HCT116 (cell line): Measurements from ENCODE around the gene PRKCZ.

Source experiments
- CTCF ChIP-seq, 3 experiments: fragments of 200-600 bp in 1 of 3; sonication (generic) in 1 of 3; IDR thresholded peaks in 2 of 3; conservative IDR thresholded peaks in 1 of 3; 2 replicates each; pipeline ENCODE4 v1.5.1; 2012 to 2017; ENCODE audit warnings: low read depth in 2 of 3, low read length in 2 of 3, antibody characterized with exemption in 1 of 3, borderline replicate concordance in 1 of 3, control low read depth in 1 of 3, mild to moderate bottlenecking in 1 of 3, mixed read lengths in 1 of 3, mixed run types in 1 of 3, moderate library complexity in 1 of 3; ENCODE audit not compliant: insufficient read depth in 1 of 3
- EGR1 ChIP-seq: IDR thresholded peaks from 2 replicates; pipeline ENCODE4 v1.6.1; 2012; ENCODE audit warnings: low read depth
- EZH2 ChIP-seq: fragments of 200-600 bp; sonication (generic); IDR thresholded peaks from 2 replicates; pipeline ENCODE4 v1.6.1; 2017; ENCODE audit warnings: antibody characterized with exemption, mixed run types
- EZH2phosphoT487 ChIP-seq: fragments of 200-600 bp; IDR thresholded peaks from 2 replicates; pipeline ENCODE4 v1.6.1; 2018; ENCODE audit warnings: antibody characterized with exemption, borderline replicate concordance
- MAX ChIP-seq: IDR thresholded peaks from 2 replicates; pipeline ENCODE4 v1.6.1; 2012
- POLR2A ChIP-seq: IDR thresholded peaks from 2 replicates; pipeline ENCODE4 v1.7.0; 2011; ENCODE audit warnings: borderline replicate concordance; ENCODE audit not compliant: insufficient read depth, insufficient read length; ENCODE audit errors: extremely low read depth
- POLR2AphosphoS5 ChIP-seq: IDR thresholded peaks from 2 replicates; pipeline ENCODE4 v1.6.1; 2011; ENCODE audit warnings: mild to moderate bottlenecking, low read depth, low read length, moderate library complexity
- ZFX ChIP-seq: fragments of 450-650 bp; IDR thresholded peaks from 2 replicates; pipeline ENCODE4 v1.6.1; 2017
- ZNF274 ChIP-seq: fragments of 200-500 bp; sonication (Bioruptor generic); IDR thresholded peaks from 2 replicates; pipeline ENCODE4 v1.6.1; 2014; ENCODE audit warnings: mild to moderate bottlenecking, low read depth, low read length, inconsistent platforms

- no peak for TF ChIP-seq POLR2A
- no peak for TF ChIP-seq ZNF274
- TF ChIP-seq CTCF (IDR thresholded peaks at IDR 0.05 in 2 of 3, conservative IDR thresholded peaks at IDR 0.05 in 1 of 3; ENCODE audit: borderline replicate concordance in 1 of 3, insufficient read depth in 1 of 3, low read depth in 2 of 3, low read length in 2 of 3) = no peak
- TF ChIP-seq MAX = no peak
- TF ChIP-seq EGR1 = no peak
- no peak for TF ChIP-seq EZH2phosphoT487
- TF ChIP-seq ZFX = no peak
- no peak for TF ChIP-seq EZH2
- TF ChIP-seq POLR2AphosphoS5 = no peak
Measured at GRCh38 chr1:2076826-2077225, 26.6 kb downstream of the PRKCZ start.
